Breast epithelium (tissue), 3 donors: ENCODE measurements around the gene SLX4.

Experiments
- CTCF ChIP-seq, 3 donors: fragments of 450-650 bp; IDR thresholded peaks; one replicate each; pipeline ENCODE4 v1.5.1; 2016 to 2017; ENCODE audit warnings: antibody characterized with exemption in 3 of 3, mild to moderate bottlenecking in 3 of 3, moderate library complexity in 3 of 3
- POLR2A ChIP-seq: fragments of 450-650 bp; IDR thresholded peaks from one replicate; pipeline ENCODE4 v1.6.1; 2016; ENCODE audit warnings: antibody characterized with exemption, mild to moderate bottlenecking, moderate library complexity
- POLR2AphosphoS5 ChIP-seq, 3 donors: sonication (generic); formaldehyde crosslinking; IDR thresholded peaks; one replicate each; pipeline ENCODE4 v1.6.1; 2017; ENCODE audit warnings: antibody characterized with exemption in 3 of 3

GRCh38 chr16:3579776-3580175, 31.6 kb downstream of the SLX4 start:
- TF ChIP-seq CTCF (IDR thresholded peaks at IDR 0.05) (no peak), POLR2AphosphoS5 (IDR thresholded peaks at IDR 0.05) (no peak), POLR2A (no peak)
